Panc1 (cell line): ENCODE results near the gene GTPBP1. TPM values are rescaled to one million over a fixed set of nuclear protein-coding genes. Genes with fewer than 3 reads are reported as not detected.

Experiments
- ATAC-seq: fragments of 200-7000 bp; cut with Tn5 transposase; 2 replicates; pipeline ENCODE4 v1.9.1; 2020; ENCODE audit warnings: mild to moderate bottlenecking, moderate library complexity
- BruUV-seq: library from RNA; stranded (reverse); fragments of 400-500 nt; replicated peaks from 2 replicates; lab custom pipeline; 2021; lab: Mats Ljungman, UMichigan
- CTCF ChIA-PET: fragments of 300-600 bp; sonication (Branson Sonifier 250); formaldehyde crosslinking; loops from one replicate; lab custom pipeline; 2022; ENCODE audit warnings: antibody characterized with exemption; lab: Charles Lee
- POLR2A ChIA-PET: fragments of 300-600 bp; sonication (Branson Sonifier 250); formaldehyde crosslinking; loops from one replicate; lab custom pipeline; 2022; ENCODE audit warnings: antibody characterized with exemption; lab: Charles Lee
- DNase-seq: peaks from one replicate; pipeline ENCODE4 v3.0.0-alpha.2; 2010; ENCODE audit warnings: low read depth, low spot score
- H3K27ac ChIP-seq: 2 replicates; pipeline ENCODE4 v1.5.1; 2011; ENCODE audit warnings: mild to moderate bottlenecking, low read length, inconsistent platforms
- H3K27me3 ChIP-seq: fragments of 200-500 bp; sonication (Bioruptor generic); 2 replicates; pipeline ENCODE4 v1.6.0; 2014; ENCODE audit warnings: low read length, inconsistent platforms; ENCODE audit not compliant: control insufficient read depth, insufficient read depth
- H3K36me3 ChIP-seq: fragments of 200-500 bp; sonication (Bioruptor generic); 2 replicates; pipeline ENCODE4 v1.5.1; 2014; ENCODE audit warnings: inconsistent platforms, mild to moderate bottlenecking, low read length, moderate library complexity; ENCODE audit not compliant: control insufficient read depth, insufficient read depth
- H3K4me1 ChIP-seq: 2 replicates; pipeline ENCODE4 v1.5.1; 2011; ENCODE audit warnings: inconsistent platforms, mild to moderate bottlenecking, low read length, moderate library complexity; ENCODE audit not compliant: control insufficient read depth, insufficient read depth
- H3K4me3 ChIP-seq, 2 experiments: 2 replicates each; pipeline ENCODE4 v1.5.1; 2011 to 2012; ENCODE audit warnings: low read depth in 2 of 2, low read length in 2 of 2, mild to moderate bottlenecking in 2 of 2, inconsistent platforms in 1 of 2, moderate library complexity in 1 of 2
- H3K9me3 ChIP-seq: fragments of 200-500 bp; sonication (Bioruptor generic); 2 replicates; pipeline ENCODE4 v1.5.1; 2014; ENCODE audit warnings: low read depth, mild to moderate bottlenecking, inconsistent platforms, low read length, moderate library complexity; ENCODE audit not compliant: control insufficient read depth, insufficient read depth
- POLR2AphosphoS5 ChIP-seq: IDR thresholded peaks from 2 replicates; pipeline ENCODE4 v1.6.1; 2012; ENCODE audit warnings: mild to moderate bottlenecking, low read depth, low read length, moderate library complexity
- REST ChIP-seq, 2 experiments: IDR thresholded peaks; 2 replicates each; pipeline ENCODE4 v1.6.1; 2011 to 2012; ENCODE audit warnings: low read depth in 2 of 2, control low read depth in 1 of 2, low read length in 1 of 2, mild to moderate bottlenecking in 1 of 2, moderate library complexity in 1 of 2; ENCODE audit not compliant: insufficient read depth in 1 of 2
- SIN3A ChIP-seq: IDR thresholded peaks from 2 replicates; pipeline ENCODE4 v1.6.1; 2012; ENCODE audit warnings: low read depth, mild to moderate bottlenecking, low read length, moderate library complexity, borderline replicate concordance; ENCODE audit not compliant: insufficient read depth
- TCF7L2 ChIP-seq: IDR thresholded peaks from 2 replicates; pipeline ENCODE4 v1.6.1; 2011; ENCODE audit warnings: mild to moderate bottlenecking, low read depth, low read length, inconsistent platforms
- in situ Hi-C: cut with HindIII; loops from 2 replicates; pipeline ENCODE4 v1.10.0; 2016; ENCODE audit warnings: low sequenced_read_pairs, low pct_unique_long_range_greater_than_20kb
- intact Hi-C: fragments of 100-400 bp; cut with micrococcal nuclease; formaldehyde crosslinking; loops from one replicate; pipeline ENCODE4 v1.10.0; 2022; ENCODE audit not compliant: unreplicated experiment
- total RNA-seq: library from RNA; stranded (reverse); gene quantifications from one replicate; pipeline ENCODE4 v1.2.1, GENCODE V29; 2021; ENCODE audit not compliant: unreplicated experiment
- TF ChIP-seq, protein P1 (sequence below): fragments of 450-650 bp; IDR thresholded peaks from 2 replicates; pipeline ENCODE4 v1.5.1; 2017; ENCODE audit warnings: mild to moderate bottlenecking

Gene GTPBP1
- total RNA-seq, 1 experiment from 2014 or later = 25.5 TPM

GRCh38 chr22:38750638-38751037, 44.9 kb downstream of the GTPBP1 start:
- no TSS peak for BruUV-seq
- intact Hi-C loops (no loop called here), in situ Hi-C loops (no loop called here)
- H3K4me3 ChIP-seq = no peak overlapping the region
- no peaks in the 10 kb centered on the region for H3K9me3 ChIP-seq
- H3K36me3 ChIP-seq = no peaks in the 10 kb centered on the region
- ChIA-PET CTCF (no interaction called here), POLR2A (no interaction called here)
- ATAC-seq (no peak), DNase-seq (no peak)
- H3K27ac ChIP-seq = no peak overlapping the region
- TF ChIP-seq SIN3A (no peak), REST (IDR thresholded peaks at IDR 0.05; ENCODE audit: insufficient read depth in 1 of 2, low read depth in 2 of 2, low read length in 1 of 2) (no peak), TCF7L2 (no peak)
- H3K4me1 ChIP-seq = peaks cover 5% of the 10 kb centered on the region; the same call in 1 of the 2 replicates
- no peaks in the 10 kb centered on the region for H3K27me3 ChIP-seq

DNA sequence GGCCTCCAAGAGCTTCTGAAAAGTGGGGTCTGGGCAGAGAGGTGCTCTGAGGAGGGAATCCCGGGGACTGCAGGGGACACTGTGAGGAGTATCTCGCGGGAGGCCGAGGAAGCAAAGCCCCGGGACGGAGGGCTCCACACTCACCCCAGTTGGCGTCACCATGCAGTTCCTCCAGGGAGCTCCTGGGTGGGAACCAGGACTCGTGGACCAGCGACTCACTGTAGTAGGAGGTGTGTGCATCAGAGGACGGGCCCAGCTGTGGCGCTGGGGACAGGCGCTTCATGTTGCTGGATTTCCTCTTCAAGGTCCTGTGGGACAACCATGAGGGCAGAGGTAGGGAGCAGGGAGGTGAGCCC, 45.3 kb downstream of the GTPBP1 start:
- TF ChIP-seq SIN3A = no peak
- no peak for TF ChIP-seq TCF7L2
- no peak for TF ChIP-seq REST (IDR thresholded peaks at IDR 0.05; ENCODE audit: insufficient read depth in 1 of 2, low read depth in 2 of 2, low read length in 1 of 2)
- TF ChIP-seq, protein P1, sequence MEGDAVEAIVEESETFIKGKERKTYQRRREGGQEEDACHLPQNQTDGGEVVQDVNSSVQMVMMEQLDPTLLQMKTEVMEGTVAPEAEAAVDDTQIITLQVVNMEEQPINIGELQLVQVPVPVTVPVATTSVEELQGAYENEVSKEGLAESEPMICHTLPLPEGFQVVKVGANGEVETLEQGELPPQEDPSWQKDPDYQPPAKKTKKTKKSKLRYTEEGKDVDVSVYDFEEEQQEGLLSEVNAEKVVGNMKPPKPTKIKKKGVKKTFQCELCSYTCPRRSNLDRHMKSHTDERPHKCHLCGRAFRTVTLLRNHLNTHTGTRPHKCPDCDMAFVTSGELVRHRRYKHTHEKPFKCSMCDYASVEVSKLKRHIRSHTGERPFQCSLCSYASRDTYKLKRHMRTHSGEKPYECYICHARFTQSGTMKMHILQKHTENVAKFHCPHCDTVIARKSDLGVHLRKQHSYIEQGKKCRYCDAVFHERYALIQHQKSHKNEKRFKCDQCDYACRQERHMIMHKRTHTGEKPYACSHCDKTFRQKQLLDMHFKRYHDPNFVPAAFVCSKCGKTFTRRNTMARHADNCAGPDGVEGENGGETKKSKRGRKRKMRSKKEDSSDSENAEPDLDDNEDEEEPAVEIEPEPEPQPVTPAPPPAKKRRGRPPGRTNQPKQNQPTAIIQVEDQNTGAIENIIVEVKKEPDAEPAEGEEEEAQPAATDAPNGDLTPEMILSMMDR = no peak
- TF ChIP-seq POLR2AphosphoS5 = no peak
- intact Hi-C loops = no loop called here
- CTCF ChIA-PET = no interaction called here

More for the DNA sequence above, 45.3 kb downstream of the GTPBP1 start:
- no peaks in the 10 kb centered on the region for H3K27me3 ChIP-seq
- no peak for DNase-seq
- in situ Hi-C loops = no loop called here
- no peak for ATAC-seq
- H3K4me3 ChIP-seq = no peak overlapping the region
- peaks cover 5% of the 10 kb centered on the region; the same call in 1 of the 2 replicates for H3K4me1 ChIP-seq
- POLR2A ChIA-PET = no interaction called here
- no TSS peak for BruUV-seq
- H3K36me3 ChIP-seq = no peaks in the 10 kb centered on the region
- H3K9me3 ChIP-seq = no peaks in the 10 kb centered on the region
- H3K27ac ChIP-seq = no peak overlapping the region
